Measurements from ENCODE around the gene PKD2. TPM values are rescaled to one million over a fixed set of nuclear protein-coding genes. Genes with fewer than 3 reads are reported as not detected.

Gene PKD2
- total RNA-seq, 1 experiment from 2014 or later = 17.6 TPM

- no peaks in the 10 kb centered on the region for H3K27me3 ChIP-seq (ENCODE audit: low read length)
- H3K9me2 ChIP-seq (replicated peaks; ENCODE audit: insufficient read depth, low read length) = no peaks in the 10 kb centered on the region
- no peak overlapping the region for H3K27ac ChIP-seq (ENCODE audit: low read length)
- H2AFZ ChIP-seq (ENCODE audit: low read length) = no peak overlapping the region
- no peak overlapping the region for H3K4me2 ChIP-seq (ENCODE audit: low read depth, low read length, poor library complexity, severe bottlenecking)
- H3K79me2 ChIP-seq (ENCODE audit: low read length) = no peaks in the 10 kb centered on the region
- no peak overlapping the region for H3K4me3 ChIP-seq (ENCODE audit: low read length)
- peak; percentile 77 for DNase-seq
- no peaks in the 10 kb centered on the region for H3K9me3 ChIP-seq (ENCODE audit: low read length)
- H3K36me3 ChIP-seq (ENCODE audit: insufficient read depth, low read length) = no peaks in the 10 kb centered on the region
- no peaks in the 10 kb centered on the region for H4K20me1 ChIP-seq (ENCODE audit: insufficient read depth, low read depth, low read length)
- peaks cover 10% of the 10 kb centered on the region for H3K4me1 ChIP-seq (ENCODE audit: low read length)
- no peak overlapping the region for H3K9ac ChIP-seq (ENCODE audit: low read length)
Measured at GRCh38 chr4:87973283-87974169, 33.9 kb upstream of the PKD2 start.

- H3K27ac ChIP-seq (ENCODE audit: low read length) = no peak overlapping the region
- H3K9ac ChIP-seq (ENCODE audit: low read length) = no peak overlapping the region
- no peak for DNase-seq
- H3K27me3 ChIP-seq (ENCODE audit: low read length) = no peaks in the 10 kb centered on the region
- H4K20me1 ChIP-seq (ENCODE audit: insufficient read depth, low read depth, low read length) = no peaks in the 10 kb centered on the region
- H3K9me2 ChIP-seq (replicated peaks; ENCODE audit: insufficient read depth, low read length) = no peaks in the 10 kb centered on the region
- H3K4me3 ChIP-seq (ENCODE audit: low read length) = no peak overlapping the region
- peaks cover 10% of the 10 kb centered on the region for H3K4me1 ChIP-seq (ENCODE audit: low read length)
- no peaks in the 10 kb centered on the region for H3K79me2 ChIP-seq (ENCODE audit: low read length)
- H3K4me2 ChIP-seq (ENCODE audit: low read depth, low read length, poor library complexity, severe bottlenecking) = peak overlapping the region; percentile 31
- H2AFZ ChIP-seq (ENCODE audit: low read length) = no peak overlapping the region
- no peaks in the 10 kb centered on the region for H3K36me3 ChIP-seq (ENCODE audit: insufficient read depth, low read length)
- H3K9me3 ChIP-seq (ENCODE audit: low read length) = no peaks in the 10 kb centered on the region
Measured at GRCh38 chr4:87974856-87975462, 32.5 kb upstream of the PKD2 start.

- no peak within 1 kb of the TSS for H3K27ac ChIP-seq (ENCODE audit: low read length)
- no peak within 1 kb of the TSS for H2AFZ ChIP-seq (ENCODE audit: low read length)
- H3K27me3 ChIP-seq (ENCODE audit: low read length) = no peaks in the 10 kb centered on the region
- H3K4me2 ChIP-seq (ENCODE audit: low read depth, low read length, poor library complexity, severe bottlenecking) = peak within 1 kb of the TSS; percentile 31
- H3K4me3 ChIP-seq (ENCODE audit: low read length) = no peak within 1 kb of the TSS
- no peak within 1 kb of the TSS for H3K9ac ChIP-seq (ENCODE audit: low read length)
- no peaks in the 10 kb centered on the region for H4K20me1 ChIP-seq (ENCODE audit: insufficient read depth, low read depth, low read length)
- no peaks in the 10 kb centered on the region for H3K9me3 ChIP-seq (ENCODE audit: low read length)
- no peaks in the 10 kb centered on the region for H3K79me2 ChIP-seq (ENCODE audit: low read length)
- no peaks in the 10 kb centered on the region for H3K36me3 ChIP-seq (ENCODE audit: insufficient read depth, low read length)
- H3K4me1 ChIP-seq (ENCODE audit: low read length) = peaks cover 10% of the 10 kb centered on the region
- no peaks in the 10 kb centered on the region for H3K9me2 ChIP-seq (replicated peaks; ENCODE audit: insufficient read depth, low read length)
- peak; percentile 56 for DNase-seq
Measured at GRCh38 chr4:87975466-87975865, 32.0 kb upstream of the PKD2 start, which contains the start of gene SPP1. Gene SPP1 (plus strand): TSS chr4:87975714. CDS start chr4:87976896, 1,182 bp downstream.

GRCh38 chr4:87977521-87978278, 29.7 kb upstream of the PKD2 start:
- Histone ChIP-seq H2AFZ (ENCODE audit: low read length) (no peak overlapping the region), H3K4me3 (ENCODE audit: low read length) (no peak overlapping the region), H4K20me1 (ENCODE audit: insufficient read depth, low read depth, low read length) (no peaks in the 10 kb centered on the region), H3K4me1 (ENCODE audit: low read length) (peaks cover 10% of the 10 kb centered on the region), H3K27ac (ENCODE audit: low read length) (no peak overlapping the region), H3K36me3 (ENCODE audit: insufficient read depth, low read length) (no peaks in the 10 kb centered on the region), H3K27me3 (ENCODE audit: low read length) (no peaks in the 10 kb centered on the region), H3K4me2 (ENCODE audit: low read depth, low read length, poor library complexity, severe bottlenecking) (no peak overlapping the region), H3K9me2 (replicated peaks; ENCODE audit: insufficient read depth, low read length) (no peaks in the 10 kb centered on the region), H3K9me3 (ENCODE audit: low read length) (no peaks in the 10 kb centered on the region), H3K9ac (ENCODE audit: low read length) (no peak overlapping the region), H3K79me2 (ENCODE audit: low read length) (no peaks in the 10 kb centered on the region)
- DNase-seq = no peak

GRCh38 chr4:87978681-87979080, 28.8 kb upstream of the PKD2 start:
- Histone ChIP-seq H4K20me1 (ENCODE audit: insufficient read depth, low read depth, low read length) (no peaks in the 10 kb centered on the region), H3K9me2 (replicated peaks; ENCODE audit: insufficient read depth, low read length) (no peaks in the 10 kb centered on the region), H3K4me3 (ENCODE audit: low read length) (no peak overlapping the region), H2AFZ (ENCODE audit: low read length) (no peak overlapping the region), H3K4me2 (ENCODE audit: low read depth, low read length, poor library complexity, severe bottlenecking) (no peak overlapping the region), H3K36me3 (ENCODE audit: insufficient read depth, low read length) (no peaks in the 10 kb centered on the region), H3K4me1 (ENCODE audit: low read length) (peaks cover 10% of the 10 kb centered on the region), H3K27me3 (ENCODE audit: low read length) (no peaks in the 10 kb centered on the region), H3K27ac (ENCODE audit: low read length) (no peak overlapping the region), H3K9ac (ENCODE audit: low read length) (no peak overlapping the region), H3K79me2 (ENCODE audit: low read length) (no peaks in the 10 kb centered on the region), H3K9me3 (ENCODE audit: low read length) (no peaks in the 10 kb centered on the region)
- DNase-seq = no peak

GRCh38 chr4:87979810-87980209, 27.6 kb upstream of the PKD2 start:
- no peak for DNase-seq
- H4K20me1 ChIP-seq (ENCODE audit: insufficient read depth, low read depth, low read length) = no peaks in the 10 kb centered on the region
- H3K9ac ChIP-seq (ENCODE audit: low read length) = no peak overlapping the region
- H3K36me3 ChIP-seq (ENCODE audit: insufficient read depth, low read length) = no peaks in the 10 kb centered on the region
- no peaks in the 10 kb centered on the region for H3K27me3 ChIP-seq (ENCODE audit: low read length)
- H3K9me2 ChIP-seq (replicated peaks; ENCODE audit: insufficient read depth, low read length) = no peaks in the 10 kb centered on the region
- no peak overlapping the region for H3K4me3 ChIP-seq (ENCODE audit: low read length)
- H3K9me3 ChIP-seq (ENCODE audit: low read length) = no peaks in the 10 kb centered on the region
- no peak overlapping the region for H3K27ac ChIP-seq (ENCODE audit: low read length)
- H3K4me2 ChIP-seq (ENCODE audit: low read depth, low read length, poor library complexity, severe bottlenecking) = no peak overlapping the region
- H2AFZ ChIP-seq (ENCODE audit: low read length) = no peak overlapping the region
- no peaks in the 10 kb centered on the region for H3K79me2 ChIP-seq (ENCODE audit: low read length)
- peaks cover 10% of the 10 kb centered on the region for H3K4me1 ChIP-seq (ENCODE audit: low read length)

GRCh38 chr4:87981486-87981885, 25.9 kb upstream of the PKD2 start:
- no peaks in the 10 kb centered on the region for H3K9me3 ChIP-seq (ENCODE audit: low read length)
- DNase-seq = no peak
- no peak overlapping the region for H2AFZ ChIP-seq (ENCODE audit: low read length)
- no peaks in the 10 kb centered on the region for H3K36me3 ChIP-seq (ENCODE audit: insufficient read depth, low read length)
- H4K20me1 ChIP-seq (ENCODE audit: insufficient read depth, low read depth, low read length) = no peaks in the 10 kb centered on the region
- H3K4me3 ChIP-seq (ENCODE audit: low read length) = no peak overlapping the region
- no peaks in the 10 kb centered on the region for H3K79me2 ChIP-seq (ENCODE audit: low read length)
- H3K27ac ChIP-seq (ENCODE audit: low read length) = no peak overlapping the region
- H3K9ac ChIP-seq (ENCODE audit: low read length) = no peak overlapping the region
- H3K9me2 ChIP-seq (replicated peaks; ENCODE audit: insufficient read depth, low read length) = no peaks in the 10 kb centered on the region
- H3K4me2 ChIP-seq (ENCODE audit: low read depth, low read length, poor library complexity, severe bottlenecking) = no peak overlapping the region
- no peaks in the 10 kb centered on the region for H3K4me1 ChIP-seq (ENCODE audit: low read length)
- no peaks in the 10 kb centered on the region for H3K27me3 ChIP-seq (ENCODE audit: low read length)

GRCh38 chr4:87982036-87982435, 25.4 kb upstream of the PKD2 start:
- Histone ChIP-seq H3K4me3 (ENCODE audit: low read length) (no peak overlapping the region), H4K20me1 (ENCODE audit: insufficient read depth, low read depth, low read length) (no peaks in the 10 kb centered on the region), H3K4me1 (ENCODE audit: low read length) (no peaks in the 10 kb centered on the region), H2AFZ (ENCODE audit: low read length) (no peak overlapping the region), H3K4me2 (ENCODE audit: low read depth, low read length, poor library complexity, severe bottlenecking) (no peak overlapping the region), H3K79me2 (ENCODE audit: low read length) (no peaks in the 10 kb centered on the region), H3K9me2 (replicated peaks; ENCODE audit: insufficient read depth, low read length) (no peaks in the 10 kb centered on the region), H3K36me3 (ENCODE audit: insufficient read depth, low read length) (no peaks in the 10 kb centered on the region), H3K27me3 (ENCODE audit: low read length) (no peaks in the 10 kb centered on the region), H3K27ac (ENCODE audit: low read length) (no peak overlapping the region), H3K9ac (ENCODE audit: low read length) (no peak overlapping the region), H3K9me3 (ENCODE audit: low read length) (no peaks in the 10 kb centered on the region)
- no peak for DNase-seq
